HG03565 (cell line): ENCODE results near the gene RAB3A.
"Not testable (repeated sequence)": the region's sequence is repeated elsewhere in the genome, so short reads cannot be mapped to it uniquely, and the experiment has no call there.

Experiments
- ATAC-seq: cut with Tn5 transposase; IDR thresholded peaks from one replicate; pipeline ENCODE4 v1.9.1; 2021; ENCODE audit warnings: mild to moderate bottlenecking, moderate library complexity; ENCODE audit not compliant: unreplicated experiment

The RAB3A gene

GRCh38 chr19:18224525-18225354, 20.9 kb upstream of the RAB3A start:
- ATAC-seq = peak; percentile 88

- ATAC-seq = no peak
These were observed 20.1 kb upstream of the RAB3A start for GRCh38 chr19:18223860-18224524.

GRCh38 chr19:18221815-18222725, 18.2 kb upstream of the RAB3A start:
- no peak for ATAC-seq

- ATAC-seq = no peak
These were observed 16.9 kb upstream of the RAB3A start for GRCh38 chr19:18220632-18221275.

GRCh38 chr19:18219911-18220631, 16.2 kb upstream of the RAB3A start:
- no peak for ATAC-seq

- ATAC-seq = no peak
These were observed 14.8 kb upstream of the RAB3A start for GRCh38 chr19:18218600-18218999.

GRCh38 chr19:18218159-18218558, 14.3 kb upstream of the RAB3A start:
- no peak for ATAC-seq

- no peak for ATAC-seq
These were observed 12.9 kb upstream of the RAB3A start for GRCh38 chr19:18216789-18217188.

GRCh38 chr19:18214779-18215433, 11.1 kb upstream of the RAB3A start:
- ATAC-seq = no peak

- ATAC-seq = no peak
These were observed 7.8 kb upstream of the RAB3A start for GRCh38 chr19:18211683-18212082.

- not testable (repeated sequence) for ATAC-seq
These were observed 6.1 kb upstream of the RAB3A start for GRCh38 chr19:18209912-18210311.

- ATAC-seq = no peak
These were observed 4.5 kb upstream of the RAB3A start for GRCh38 chr19:18208098-18208951.

GRCh38 chr19:18206018-18206417, 2.2 kb upstream of the RAB3A start:
- no peak for ATAC-seq

- ATAC-seq = no peak
These were observed 1.5 kb upstream of the RAB3A start for GRCh38 chr19:18205200-18205892.

- no peak for ATAC-seq
These were observed 755 bp upstream of the RAB3A start for GRCh38 chr19:18204394-18205199.

- no peak for ATAC-seq
These were observed 407 bp downstream of the RAB3A start for GRCh38 chr19:18203408-18203862.

GRCh38 chr19:18202778-18203407, 949 bp downstream of the RAB3A start:
- ATAC-seq = no peak
